SU-DHL-6 (cell line): ENCODE measurements around the gene BRD2.

ENCODE experiments used
- H2AFZ ChIP-seq: fragments of 200-600 bp; sonication (generic); 2 replicates; pipeline ENCODE4 v1.6.1; 2014; ENCODE audit warnings: low read depth, mild to moderate bottlenecking, moderate library complexity, mixed read lengths, antibody characterized with exemption, low read length; ENCODE audit not compliant: severe bottlenecking
- H3F3A ChIP-seq: fragments of 200-600 bp; shearing (Covaris generic); 2 replicates; pipeline ENCODE4 v1.6.0; 2016; ENCODE audit warnings: antibody characterized with exemption, mild to moderate bottlenecking; ENCODE audit not compliant: insufficient read depth
- H3K27ac ChIP-seq: fragments of 200-600 bp; sonication (generic); 2 replicates; pipeline ENCODE4 v1.5.1; 2016; ENCODE audit warnings: low read depth, mild to moderate bottlenecking, low read length, moderate library complexity, mixed read lengths
- H3K27me3 ChIP-seq: fragments of 200-600 bp; sonication (generic), shearing (Covaris generic); 2 replicates; pipeline ENCODE4 v1.6.0; 2014; ENCODE audit warnings: mild to moderate bottlenecking, low read length
- H3K36me3 ChIP-seq: fragments of 200-600 bp; sonication (generic); 2 replicates; pipeline ENCODE4 v1.6.1; 2014; ENCODE audit warnings: mild to moderate bottlenecking, low read length, mixed read lengths
- H3K4me2 ChIP-seq: fragments of 300-600, 200-600 bp; shearing (Covaris generic), sonication (generic); 2 replicates; pipeline ENCODE4 v1.6.0; 2014; ENCODE audit warnings: low read length, low read depth, mild to moderate bottlenecking; ENCODE audit not compliant: poor library complexity, severe bottlenecking
- H3K4me3 ChIP-seq: fragments of 200-600 bp; sonication (generic); 2 replicates; pipeline ENCODE4 v1.5.1; 2014; ENCODE audit warnings: antibody characterized with exemption, low read length, mild to moderate bottlenecking, mixed read lengths; ENCODE audit not compliant: insufficient read depth, poor library complexity, severe bottlenecking
- H3K79me2 ChIP-seq: fragments of 200-600 bp; sonication (generic); 2 replicates; pipeline ENCODE4 v1.6.1; 2014; ENCODE audit warnings: mild to moderate bottlenecking, low read length, moderate library complexity; ENCODE audit not compliant: insufficient read depth
- H3K9ac ChIP-seq: fragments of 200-600 bp; sonication (generic); 2 replicates; pipeline ENCODE4 v1.7.0; 2014; ENCODE audit warnings: mild to moderate bottlenecking, low read length
- H3K9me2 ChIP-seq: fragments of 200-600 bp; sonication (generic); replicated peaks from 2 replicates; pipeline ENCODE4 v1.6.1; 2014; ENCODE audit warnings: low read length; ENCODE audit not compliant: insufficient read depth
- H3K9me3 ChIP-seq: fragments of 200-600 bp; sonication (generic); 2 replicates; pipeline ENCODE4 v1.6.1; 2014; ENCODE audit warnings: low read length, mixed read lengths; ENCODE audit not compliant: insufficient read depth
- H4K20me1 ChIP-seq: fragments of 200-600 bp; sonication (generic); 2 replicates; pipeline ENCODE4 v1.6.1; 2014; ENCODE audit warnings: low read depth, mild to moderate bottlenecking, antibody characterized with exemption, low read length, moderate library complexity, mixed read lengths
- EZH2phosphoT487 ChIP-seq: fragments of 200-600 bp; sonication (generic), shearing (Covaris generic); conservative IDR thresholded peaks from 2 replicates; pipeline ENCODE4 v1.6.1; 2018; ENCODE audit warnings: mild to moderate bottlenecking, antibody characterized with exemption, low read length, moderate library complexity, mixed read lengths
- TF ChIP-seq, protein P1 (sequence below): fragments of 200-600 bp; sonication (generic); IDR thresholded peaks from one replicate; pipeline ENCODE4 v1.5.1; 2017; ENCODE audit warnings: antibody characterized with exemption, mild to moderate bottlenecking, low read length, moderate library complexity; ENCODE audit not compliant: insufficient read depth, poor library complexity, severe bottlenecking

BRD2 gene

DNA sequence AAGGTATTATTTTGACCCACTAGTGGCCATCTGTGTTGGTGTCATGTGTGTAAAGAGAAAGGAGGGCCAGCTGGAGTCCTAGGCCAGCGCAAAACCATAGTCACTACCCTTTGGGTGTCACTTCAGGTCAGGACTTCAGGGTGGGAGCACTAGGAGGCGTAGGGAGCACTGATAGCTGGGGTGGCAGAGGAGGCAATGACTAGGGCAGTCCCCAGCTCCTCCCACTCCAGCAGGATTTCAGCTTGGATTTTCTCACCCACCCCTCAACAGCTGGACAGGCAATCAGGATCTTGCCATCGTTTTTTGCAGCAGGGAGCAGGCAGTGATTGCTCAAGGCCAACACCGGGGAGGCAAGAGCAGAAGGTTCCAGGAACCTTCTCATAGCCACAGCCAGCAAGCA, 45.2 kb downstream of the BRD2 start:
- Histone ChIP-seq H3K9me2 (no peaks in the 10 kb centered on the region), H3K79me2 (no peaks in the 10 kb centered on the region), H3K4me3 (no peak overlapping the region), H2AFZ (no peak overlapping the region), H3K4me2 (no peak overlapping the region), H3K9ac (no peak overlapping the region), H4K20me1 (no peaks in the 10 kb centered on the region), H3K27ac (no peak overlapping the region), H3K9me3 (no peaks in the 10 kb centered on the region), H3K27me3 (no peaks in the 10 kb centered on the region), H3F3A (no peaks in the 10 kb centered on the region; the same call in 1 of the 2 replicates), H3K36me3 (no peaks in the 10 kb centered on the region)
- TF ChIP-seq EZH2phosphoT487, result no peak

DNA sequence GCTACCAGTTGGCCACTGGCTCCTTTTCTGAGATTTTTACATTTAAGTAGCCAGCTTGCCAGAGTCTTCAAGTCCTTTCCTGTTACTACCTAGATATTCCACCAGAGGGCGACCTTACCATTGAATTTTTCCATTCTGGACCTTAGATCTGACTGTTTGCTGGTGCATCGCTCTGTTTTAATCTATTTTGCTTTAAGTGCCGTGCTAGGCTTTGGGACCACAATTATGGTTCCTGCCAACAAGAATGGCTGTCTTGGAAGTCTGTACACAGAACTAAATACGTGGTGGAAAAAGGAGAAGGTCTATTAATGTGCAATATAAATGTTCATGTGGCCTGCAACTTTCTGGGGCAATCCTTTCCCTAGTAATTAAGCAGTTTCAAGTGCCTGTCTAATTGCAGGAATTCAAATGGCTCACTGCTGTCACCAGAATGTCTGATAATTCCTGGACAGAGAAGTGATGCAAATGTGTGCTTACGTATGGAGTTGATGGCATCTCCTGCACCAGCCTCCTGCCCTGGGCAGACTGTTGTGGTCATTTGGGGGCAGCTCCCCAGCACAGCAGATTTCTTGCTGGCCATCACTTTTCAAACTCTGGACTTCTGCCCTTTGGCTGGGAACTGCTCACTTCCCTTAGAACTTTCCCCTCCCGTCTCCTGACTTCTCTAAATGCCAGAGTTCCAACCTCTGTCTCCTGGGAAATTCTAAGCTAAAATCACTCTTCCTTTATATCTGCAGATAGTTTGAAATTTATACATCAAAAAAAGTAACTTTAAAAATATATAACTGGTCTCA, 46.6 kb downstream of the BRD2 start:
- H3K9ac ChIP-seq, result no peak overlapping the region
- H3K27me3 ChIP-seq, result no peaks in the 10 kb centered on the region
- no peak for TF ChIP-seq EZH2phosphoT487
- TF ChIP-seq, protein P1, sequence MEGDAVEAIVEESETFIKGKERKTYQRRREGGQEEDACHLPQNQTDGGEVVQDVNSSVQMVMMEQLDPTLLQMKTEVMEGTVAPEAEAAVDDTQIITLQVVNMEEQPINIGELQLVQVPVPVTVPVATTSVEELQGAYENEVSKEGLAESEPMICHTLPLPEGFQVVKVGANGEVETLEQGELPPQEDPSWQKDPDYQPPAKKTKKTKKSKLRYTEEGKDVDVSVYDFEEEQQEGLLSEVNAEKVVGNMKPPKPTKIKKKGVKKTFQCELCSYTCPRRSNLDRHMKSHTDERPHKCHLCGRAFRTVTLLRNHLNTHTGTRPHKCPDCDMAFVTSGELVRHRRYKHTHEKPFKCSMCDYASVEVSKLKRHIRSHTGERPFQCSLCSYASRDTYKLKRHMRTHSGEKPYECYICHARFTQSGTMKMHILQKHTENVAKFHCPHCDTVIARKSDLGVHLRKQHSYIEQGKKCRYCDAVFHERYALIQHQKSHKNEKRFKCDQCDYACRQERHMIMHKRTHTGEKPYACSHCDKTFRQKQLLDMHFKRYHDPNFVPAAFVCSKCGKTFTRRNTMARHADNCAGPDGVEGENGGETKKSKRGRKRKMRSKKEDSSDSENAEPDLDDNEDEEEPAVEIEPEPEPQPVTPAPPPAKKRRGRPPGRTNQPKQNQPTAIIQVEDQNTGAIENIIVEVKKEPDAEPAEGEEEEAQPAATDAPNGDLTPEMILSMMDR, result peak; percentile 85
- no peaks in the 10 kb centered on the region for H3K79me2 ChIP-seq
- H4K20me1 ChIP-seq, result no peaks in the 10 kb centered on the region
- no peak overlapping the region for H3K4me3 ChIP-seq
- no peak overlapping the region for H3K27ac ChIP-seq
- H3K9me3 ChIP-seq, result no peaks in the 10 kb centered on the region
- no peaks in the 10 kb centered on the region for H3K36me3 ChIP-seq
- no peaks in the 10 kb centered on the region; the same call in 1 of the 2 replicates for H3F3A ChIP-seq
- no peak overlapping the region for H2AFZ ChIP-seq
- H3K4me2 ChIP-seq, result no peak overlapping the region
- H3K9me2 ChIP-seq, result no peaks in the 10 kb centered on the region

DNA sequence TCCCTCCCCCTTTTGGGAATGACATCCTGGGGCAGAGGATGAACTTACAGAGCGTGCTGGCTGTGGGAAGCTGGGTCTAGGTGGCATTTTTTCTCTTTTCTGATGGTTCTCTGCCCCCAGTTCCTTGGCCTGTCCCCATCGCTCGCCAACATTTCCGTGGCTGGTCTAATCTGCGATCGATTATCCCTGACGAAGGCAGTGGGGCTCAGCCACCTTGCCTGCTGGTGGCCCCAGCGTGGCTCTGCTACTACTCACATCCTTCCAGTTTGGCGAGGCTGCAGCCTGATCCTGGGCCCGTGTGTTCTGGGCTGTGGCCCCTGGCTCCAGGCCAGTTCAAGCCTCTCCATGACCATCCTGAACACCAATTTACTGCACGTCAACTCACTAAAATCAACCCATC, 47.4 kb downstream of the BRD2 start:
- Histone ChIP-seq H3K4me2 (no peak overlapping the region), H4K20me1 (no peaks in the 10 kb centered on the region), H3K27ac (no peak overlapping the region), H3F3A (no peaks in the 10 kb centered on the region; the same call in 1 of the 2 replicates), H3K9me3 (no peaks in the 10 kb centered on the region), H3K36me3 (no peaks in the 10 kb centered on the region), H3K79me2 (no peaks in the 10 kb centered on the region), H3K4me3 (no peak overlapping the region), H3K9ac (no peak overlapping the region), H3K9me2 (no peaks in the 10 kb centered on the region), H2AFZ (no peak overlapping the region), H3K27me3 (no peaks in the 10 kb centered on the region)
- TF ChIP-seq, protein P1, result no peak

DNA sequence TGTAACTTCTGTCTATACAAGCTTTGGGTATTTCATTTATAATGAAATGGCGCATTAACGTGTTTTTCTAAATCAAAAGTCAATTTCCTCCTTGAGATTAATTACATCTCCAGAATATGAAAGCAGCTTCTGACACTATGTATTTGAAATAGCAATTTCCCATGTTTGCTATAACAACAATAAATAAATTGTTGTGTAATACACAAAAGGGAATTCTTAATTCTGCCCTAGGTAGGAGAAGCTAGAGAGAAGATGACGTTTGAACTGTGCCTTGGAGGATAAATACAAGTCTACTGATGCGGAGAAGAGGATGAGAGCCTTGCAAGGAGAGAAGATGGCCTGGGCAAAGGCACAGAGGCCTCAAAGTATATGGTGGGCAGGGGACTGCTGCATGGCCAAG, 48.6 kb downstream of the BRD2 start:
- Histone ChIP-seq H2AFZ (no peak overlapping the region), H3K9ac (no peak overlapping the region), H3K4me2 (no peak overlapping the region), H3K27ac (no peak overlapping the region), H3K4me3 (no peak overlapping the region), H3K27me3 (no peaks in the 10 kb centered on the region), H3K9me2 (no peaks in the 10 kb centered on the region), H3F3A (no peaks in the 10 kb centered on the region; the same call in 1 of the 2 replicates), H3K79me2 (no peaks in the 10 kb centered on the region), H4K20me1 (no peaks in the 10 kb centered on the region), H3K36me3 (no peaks in the 10 kb centered on the region), H3K9me3 (no peaks in the 10 kb centered on the region)
- TF ChIP-seq EZH2phosphoT487, result no peak
- TF ChIP-seq, protein P1, result no peak
